ENCODE data around the gene CPN1. TPM values are rescaled to one million over a fixed set of nuclear protein-coding genes. Genes with fewer than 3 reads are reported as not detected.

Gene CPN1
- total RNA-seq, 1 donor from 2014 or later: not detected

GRCh38 chr10:100008708-100009282 lies 72.9 kb downstream of the CPN1 start:
- Mint-ChIP-seq H3K4me3 (peak overlapping the region; percentile 91), H3K27me3 (ENCODE audit: low read depth) (peaks cover 11% of the 10 kb centered on the region), H3K9me3 (no peaks in the 10 kb centered on the region), H3K4me1 (peaks cover 51% of the 10 kb centered on the region), H3K27ac (ENCODE audit: unreplicated experiment) (peak overlapping the region; percentile 76), H3K36me3 (ENCODE audit: low read depth) (no peaks in the 10 kb centered on the region)
- no peak for DNase-seq (ENCODE audit: low read depth, low spot score)
- no peak for TF ChIP-seq CTCF (conservative IDR thresholded peaks at IDR 0.05)

- peak overlapping the region; percentile 91 for H3K4me3 Mint-ChIP-seq
- TF ChIP-seq CTCF (conservative IDR thresholded peaks at IDR 0.05): no peak
- H3K9me3 Mint-ChIP-seq: no peaks in the 10 kb centered on the region
- DNase-seq (ENCODE audit: low read depth, low spot score): no peak
- H3K27me3 Mint-ChIP-seq (ENCODE audit: low read depth): peaks cover 11% of the 10 kb centered on the region
- H3K36me3 Mint-ChIP-seq (ENCODE audit: low read depth): no peaks in the 10 kb centered on the region
- peaks cover 51% of the 10 kb centered on the region for H3K4me1 Mint-ChIP-seq
- H3K27ac Mint-ChIP-seq (ENCODE audit: unreplicated experiment): no peak overlapping the region
Measured at GRCh38 chr10:100008142-100008522, 73.5 kb downstream of the CPN1 start.

GRCh38 chr10:100007231-100008141 lies 74.2 kb downstream of the CPN1 start:
- Mint-ChIP-seq H3K36me3 (ENCODE audit: low read depth) (no peaks in the 10 kb centered on the region), H3K9me3 (no peaks in the 10 kb centered on the region), H3K4me1 (peaks cover 51% of the 10 kb centered on the region), H3K27ac (ENCODE audit: unreplicated experiment) (no peak overlapping the region), H3K4me3 (peak overlapping the region; percentile 91), H3K27me3 (ENCODE audit: low read depth) (peaks cover 11% of the 10 kb centered on the region)
- TF ChIP-seq CTCF (conservative IDR thresholded peaks at IDR 0.05): no peak
- no peak for DNase-seq (ENCODE audit: low read depth, low spot score)

GRCh38 chr10:100006243-100006886 lies 75.3 kb downstream of the CPN1 start:
- H3K36me3 Mint-ChIP-seq (ENCODE audit: low read depth): no peaks in the 10 kb centered on the region
- H3K27ac Mint-ChIP-seq (ENCODE audit: unreplicated experiment): no peak overlapping the region
- H3K4me3 Mint-ChIP-seq: peak overlapping the region; percentile 18
- no peaks in the 10 kb centered on the region for H3K9me3 Mint-ChIP-seq
- no peak for TF ChIP-seq CTCF (conservative IDR thresholded peaks at IDR 0.05)
- H3K4me1 Mint-ChIP-seq: peaks cover 51% of the 10 kb centered on the region
- DNase-seq (ENCODE audit: low read depth, low spot score): no peak
- H3K27me3 Mint-ChIP-seq (ENCODE audit: low read depth): peaks cover 11% of the 10 kb centered on the region

- Mint-ChIP-seq H3K4me3 (peak overlapping the region; percentile 31), H3K36me3 (ENCODE audit: low read depth) (no peaks in the 10 kb centered on the region), H3K27ac (ENCODE audit: unreplicated experiment) (no peak overlapping the region), H3K9me3 (no peaks in the 10 kb centered on the region), H3K4me1 (peaks cover 41% of the 10 kb centered on the region), H3K27me3 (ENCODE audit: low read depth) (no peaks in the 10 kb centered on the region)
- TF ChIP-seq CTCF (conservative IDR thresholded peaks at IDR 0.05): no peak
- no peak for DNase-seq (ENCODE audit: low read depth, low spot score)
Measured at GRCh38 chr10:100004805-100005510, 76.7 kb downstream of the CPN1 start.
